ENCODE data around the gene SUOX.
"Not testable (repeated sequence)": the region's sequence is repeated elsewhere in the genome, so short reads cannot be mapped to it uniquely, and the experiment has no call there.

The SUOX gene

DNA sequence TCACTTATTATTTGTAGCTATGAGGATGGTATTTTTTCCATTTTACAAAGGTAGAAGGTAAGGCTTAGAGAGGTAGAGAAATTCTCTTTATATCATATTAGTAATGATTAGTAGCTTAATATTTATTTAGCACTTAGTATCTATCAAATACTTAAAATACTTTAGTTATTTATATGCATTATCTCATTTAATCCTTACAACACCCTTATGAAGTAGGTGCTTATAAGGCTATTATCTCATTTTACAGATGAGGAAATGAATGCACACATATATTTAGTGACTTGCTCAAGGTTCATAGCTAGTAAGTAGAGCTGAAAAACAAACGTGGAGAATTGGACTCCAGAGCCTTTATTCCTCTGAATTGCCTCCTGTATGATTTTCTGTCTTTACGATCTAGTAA, 12.2 kb upstream of the SUOX start:
- DNase-seq: no peak

DNA sequence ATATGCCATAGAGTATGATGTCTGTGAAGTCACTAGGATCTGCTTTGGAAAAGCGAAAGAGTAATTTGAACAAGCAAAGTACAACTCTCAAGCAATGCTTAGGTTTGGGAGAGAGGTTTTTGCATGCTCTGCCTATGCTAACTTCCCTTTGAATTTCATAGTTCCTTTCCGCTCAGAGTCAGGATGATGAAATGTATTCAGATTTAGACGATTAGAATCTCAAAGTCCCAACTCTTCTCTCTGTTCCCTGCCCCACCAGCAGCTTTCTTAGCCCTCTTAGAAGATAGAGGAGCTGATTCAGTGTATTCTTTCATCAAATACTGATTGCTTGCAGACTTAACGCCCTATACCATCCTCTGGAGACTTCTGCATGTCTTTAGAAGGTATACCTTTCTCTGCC, 11.7 kb upstream of the SUOX start:
- no peak for DNase-seq

DNA sequence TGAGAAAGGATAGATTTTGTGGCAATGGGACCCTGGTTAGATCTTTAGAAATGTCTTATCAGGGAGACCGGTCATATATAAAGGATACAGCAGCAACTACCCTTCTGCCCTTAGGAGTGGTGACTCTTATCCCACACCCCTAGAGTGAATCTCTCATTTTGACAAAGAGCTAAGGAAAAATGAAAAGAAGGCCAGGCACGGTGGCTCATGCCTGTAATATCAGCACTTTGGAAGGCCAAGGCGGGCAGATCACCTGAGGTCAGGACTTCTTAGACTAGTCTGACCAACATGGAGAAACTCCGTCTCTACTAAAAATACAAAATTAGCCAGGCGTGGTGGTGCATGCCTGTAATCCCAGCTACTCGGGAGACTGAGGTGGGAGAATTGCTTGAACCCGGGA, 11.1 kb upstream of the SUOX start:
- not testable (repeated sequence) for DNase-seq

DNA sequence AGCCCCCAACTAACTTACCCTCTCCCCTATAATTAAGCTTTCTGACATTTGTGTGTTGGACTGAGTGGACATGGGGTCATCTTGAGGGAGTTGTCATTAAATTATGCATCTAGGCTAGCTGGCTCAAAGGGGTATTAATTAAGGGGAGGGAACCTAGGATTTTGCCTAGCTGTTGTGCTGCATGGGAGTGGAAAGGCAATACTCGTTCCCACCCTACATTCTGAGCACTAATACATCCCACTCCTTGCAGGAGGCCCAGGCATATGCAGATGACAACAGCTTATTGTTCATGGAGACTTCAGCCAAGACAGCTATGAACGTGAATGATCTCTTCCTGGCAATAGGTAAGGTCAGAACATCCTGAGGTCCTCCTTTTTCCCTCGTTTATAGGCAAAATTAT, 6.0 kb upstream of the SUOX start:
- DNase-seq: no peak

DNA sequence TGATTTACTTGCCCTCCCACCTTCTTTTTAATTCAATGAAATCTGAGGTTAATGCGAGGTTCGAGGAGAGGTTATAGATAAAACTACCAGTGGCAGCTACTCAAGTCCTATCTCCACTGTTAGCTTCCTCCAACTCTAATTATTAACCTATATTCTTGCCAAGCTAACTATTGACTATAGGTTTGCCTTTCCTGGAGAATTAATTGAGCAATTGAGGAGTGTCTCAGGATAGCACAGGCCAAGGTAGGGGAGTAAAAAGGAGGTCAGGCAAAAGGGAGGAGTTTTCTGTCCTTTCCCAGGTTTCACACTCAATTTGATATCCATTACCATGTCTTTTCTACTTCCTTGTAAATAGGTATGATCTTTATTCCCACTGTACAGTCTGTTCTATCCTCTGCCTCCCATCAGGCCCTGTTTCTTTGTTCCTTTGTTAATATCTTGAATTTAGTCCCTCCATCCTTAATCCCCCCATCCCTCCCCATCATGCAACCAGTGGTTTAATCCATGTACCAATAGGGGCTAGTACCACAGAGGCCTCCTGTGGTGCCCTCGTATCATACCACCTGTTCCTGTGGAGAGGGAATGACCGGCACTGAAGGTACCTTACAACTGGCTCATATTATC, 3.7 kb upstream of the SUOX start:
- DNase-seq: no peak

DNA sequence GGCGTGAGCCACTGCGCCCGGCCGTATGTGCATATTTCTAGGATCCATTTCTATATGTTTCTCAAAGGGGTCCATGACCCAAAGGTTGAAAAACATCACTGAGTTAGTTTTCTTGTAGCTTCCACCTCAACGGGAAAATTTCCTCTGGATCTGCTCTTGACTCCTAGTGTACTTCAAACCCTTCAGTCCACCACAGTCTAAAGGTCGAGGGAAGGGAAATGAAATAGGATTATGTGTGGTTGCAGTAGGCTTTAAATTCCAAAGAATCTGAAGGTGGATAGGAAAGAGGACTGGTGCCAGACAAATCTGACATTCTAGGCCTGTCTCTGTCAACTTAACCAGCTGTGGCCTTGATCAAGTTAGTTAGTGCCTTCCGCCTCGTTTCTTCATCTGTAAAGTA, 1.7 kb upstream of the SUOX start:
- DNase-seq: no peak

DNA sequence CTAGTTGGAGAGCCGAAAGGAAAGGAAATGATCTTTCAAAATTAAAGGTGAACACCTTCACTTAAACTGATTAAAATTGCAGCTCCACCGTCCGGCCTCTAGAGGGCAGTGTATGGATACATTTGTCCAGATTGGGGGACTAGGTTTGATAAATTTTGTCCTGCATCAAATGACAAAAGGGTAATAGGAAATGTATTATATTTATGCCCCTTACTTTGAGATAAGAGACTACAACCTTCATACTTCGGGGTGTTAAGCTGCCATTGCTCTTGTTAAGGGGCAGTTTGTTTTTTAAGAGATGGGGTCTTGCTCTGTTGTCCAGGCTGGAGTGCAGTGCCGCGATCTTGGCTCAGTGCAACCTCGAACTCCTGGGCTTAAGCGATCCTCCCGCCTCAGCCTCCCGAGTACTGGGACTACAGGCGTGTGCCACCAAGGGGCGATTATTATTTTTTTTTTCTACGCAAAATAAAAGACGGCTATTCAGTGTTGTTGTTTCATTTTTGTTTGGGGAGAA, 818 bp upstream of the SUOX start:
- peak; percentile 63 for DNase-seq

DNA sequence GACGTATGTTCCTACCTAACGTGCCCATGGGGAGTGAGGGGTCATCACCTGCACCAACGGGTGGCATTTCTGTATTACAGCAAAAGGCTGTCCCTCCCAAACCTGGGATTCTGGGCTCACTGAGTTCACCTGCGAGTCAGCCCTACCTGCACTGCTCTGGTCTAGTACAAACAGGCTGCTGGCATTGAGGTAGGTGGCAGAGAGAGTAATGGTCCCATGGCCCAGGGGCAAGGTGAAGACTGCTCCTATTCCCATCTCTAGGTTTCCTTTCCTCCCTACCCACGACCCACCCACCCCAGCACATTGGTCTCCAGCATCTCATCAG, 421 bp downstream of the SUOX start:
- no peak for DNase-seq

DNA sequence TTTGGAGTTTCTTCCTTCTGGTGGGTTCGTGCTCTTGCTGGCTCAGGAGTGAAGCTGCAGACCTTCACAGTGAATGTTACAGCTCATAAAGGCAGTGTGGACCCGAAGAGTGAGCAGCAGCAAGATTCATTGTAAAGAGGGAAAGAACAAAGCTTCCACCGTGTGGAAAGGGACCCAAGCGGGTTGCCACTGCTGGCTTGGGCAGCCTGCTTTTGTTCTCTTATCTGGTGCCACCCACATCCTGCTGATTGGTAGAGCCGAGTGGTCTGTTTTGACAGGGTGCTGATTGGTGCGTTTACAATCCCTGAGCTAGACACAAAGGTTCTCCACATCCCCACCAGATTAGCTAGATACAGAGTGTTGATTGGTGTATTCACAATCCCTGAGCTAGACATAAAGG, 2.4 kb downstream of the SUOX start:
- DNase-seq: not testable (repeated sequence)

DNA sequence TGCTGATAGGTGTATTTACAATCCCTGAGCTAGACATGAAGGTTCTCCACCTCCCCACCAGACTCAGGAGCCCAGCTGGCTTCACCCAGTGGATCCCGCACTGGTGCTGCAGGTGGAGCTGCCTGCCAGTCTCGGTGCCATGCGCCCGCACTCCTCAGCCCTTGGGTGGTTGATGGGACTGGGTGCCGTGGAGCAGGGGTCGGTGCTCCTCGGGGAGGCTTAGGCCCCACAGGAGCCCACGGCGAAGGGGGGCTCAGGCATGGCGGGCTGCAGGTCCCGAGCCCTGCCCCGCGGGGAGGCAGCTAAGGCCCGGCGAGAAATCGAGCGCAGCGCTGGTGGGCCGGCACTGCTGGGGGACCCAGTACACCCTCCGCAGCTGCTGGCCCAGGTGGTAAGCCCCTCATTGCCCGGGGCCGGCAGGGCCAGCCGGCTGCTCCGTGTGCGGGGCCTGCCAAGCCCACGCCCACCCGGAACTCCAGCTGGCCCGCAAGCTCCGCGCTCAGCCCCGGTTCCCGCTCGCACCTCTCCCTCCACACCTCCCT, 3.0 kb downstream of the SUOX start:
- not testable (repeated sequence) for DNase-seq

DNA sequence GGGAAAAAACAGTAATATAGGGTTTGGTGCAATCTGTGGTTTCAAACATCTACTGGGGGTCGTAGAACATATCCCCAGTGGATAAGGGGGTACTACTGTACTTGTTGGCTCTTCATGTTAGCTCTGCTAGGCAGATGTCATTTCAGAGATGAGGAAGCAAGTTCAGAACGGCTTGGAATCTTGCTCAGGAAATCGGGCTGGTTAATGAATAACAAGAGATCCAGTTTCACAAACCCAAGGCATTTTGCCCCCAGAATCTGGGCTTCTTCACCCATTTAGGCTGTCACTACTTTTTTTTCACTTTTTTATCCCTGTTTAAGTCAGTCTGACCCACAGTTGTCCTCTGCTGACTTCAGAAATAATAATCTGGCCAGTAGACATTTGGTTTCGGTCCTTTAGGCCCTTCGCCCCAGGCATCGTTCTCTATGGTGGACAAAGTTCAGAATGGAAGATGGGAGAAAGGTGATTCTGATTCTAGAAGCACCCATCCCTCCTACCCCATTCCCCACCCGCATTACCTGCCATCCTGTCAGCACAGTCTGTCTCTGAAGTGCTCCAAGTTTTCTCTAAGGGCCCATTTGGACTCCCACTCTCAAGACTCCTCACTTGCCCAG, 4.5 kb downstream of the SUOX start:
- no peak for DNase-seq

DNA sequence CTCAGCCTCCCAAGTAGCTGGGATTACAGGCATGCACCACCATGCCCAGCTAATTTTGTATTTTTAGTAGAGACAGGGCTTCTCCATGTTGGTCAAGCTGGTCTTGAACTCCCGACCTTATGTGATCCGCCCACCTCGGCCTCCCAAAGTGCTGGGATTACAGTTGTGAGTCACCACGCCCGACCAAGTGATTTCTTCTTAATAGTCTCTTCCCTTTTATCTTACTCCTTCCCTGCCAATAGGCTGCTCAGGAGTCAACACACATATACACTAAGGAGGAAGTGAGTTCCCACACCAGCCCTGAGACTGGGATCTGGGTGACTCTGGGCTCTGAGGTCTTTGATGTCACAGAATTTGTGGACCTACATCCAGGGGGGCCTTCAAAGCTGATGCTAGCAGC, 6.3 kb downstream of the SUOX start:
- not testable (repeated sequence) for DNase-seq

DNA sequence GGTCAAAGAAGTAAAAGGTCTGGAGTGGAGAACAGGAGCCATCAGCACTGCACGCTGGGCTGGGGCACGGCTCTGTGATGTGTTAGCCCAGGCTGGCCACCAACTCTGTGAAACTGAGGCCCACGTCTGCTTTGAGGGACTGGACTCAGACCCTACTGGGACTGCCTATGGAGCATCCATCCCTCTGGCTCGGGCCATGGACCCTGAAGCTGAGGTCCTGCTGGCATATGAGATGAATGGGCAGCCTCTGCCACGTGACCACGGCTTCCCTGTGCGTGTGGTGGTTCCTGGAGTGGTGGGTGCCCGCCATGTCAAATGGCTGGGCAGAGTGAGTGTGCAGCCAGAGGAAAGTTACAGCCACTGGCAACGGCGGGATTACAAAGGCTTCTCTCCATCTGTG, 7.1 kb downstream of the SUOX start:
- DNase-seq: no peak

DNA sequence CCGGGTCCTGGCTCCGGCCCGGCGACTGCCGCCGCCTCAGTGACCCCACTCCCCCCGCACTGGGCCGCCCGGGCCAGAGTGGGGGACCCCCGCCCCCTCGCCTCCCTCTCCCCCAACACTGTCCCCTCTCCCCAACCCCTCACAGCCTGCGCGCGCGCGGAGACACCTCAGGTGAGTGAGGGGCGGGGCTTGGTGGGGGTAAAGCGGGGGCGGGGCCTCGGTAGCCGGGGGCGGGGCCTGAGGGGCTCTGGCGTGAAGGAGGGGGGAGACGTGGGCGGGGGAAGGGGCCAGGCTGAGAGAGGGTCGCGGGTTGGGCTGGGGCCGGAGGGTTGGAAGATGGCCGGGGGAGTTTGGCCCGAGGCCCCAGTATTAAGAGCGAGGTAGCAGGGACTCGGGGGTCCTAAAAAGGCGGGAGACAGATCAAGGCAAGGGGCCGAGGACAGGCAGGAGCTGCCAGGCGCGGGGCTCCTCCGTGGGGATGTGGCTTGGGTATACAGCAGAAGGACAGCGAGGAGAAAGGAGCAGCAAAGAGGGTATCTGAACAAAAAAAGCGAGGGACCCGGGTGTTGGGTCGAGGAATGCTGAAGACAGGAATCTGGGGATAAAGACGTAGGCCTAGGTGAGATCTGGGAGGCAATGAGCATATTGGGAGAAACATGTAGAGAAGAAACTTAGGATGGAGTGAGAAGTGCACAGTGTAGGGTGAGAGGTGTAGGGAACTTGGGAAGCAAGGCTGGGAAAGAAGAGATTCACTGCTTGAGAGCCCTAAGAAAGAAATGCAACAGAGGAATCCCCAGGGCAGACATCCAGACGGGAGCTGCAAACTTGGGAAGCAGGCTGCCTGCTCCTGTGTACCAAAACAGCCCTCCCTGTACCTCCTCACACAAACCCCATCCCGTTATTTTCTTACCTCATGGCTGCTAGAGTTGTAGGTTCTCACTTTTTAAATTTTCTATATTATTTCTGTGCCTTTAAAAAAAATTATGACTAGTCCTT, 10.8 kb downstream of the SUOX start:
- peak; percentile 67 for DNase-seq

DNA sequence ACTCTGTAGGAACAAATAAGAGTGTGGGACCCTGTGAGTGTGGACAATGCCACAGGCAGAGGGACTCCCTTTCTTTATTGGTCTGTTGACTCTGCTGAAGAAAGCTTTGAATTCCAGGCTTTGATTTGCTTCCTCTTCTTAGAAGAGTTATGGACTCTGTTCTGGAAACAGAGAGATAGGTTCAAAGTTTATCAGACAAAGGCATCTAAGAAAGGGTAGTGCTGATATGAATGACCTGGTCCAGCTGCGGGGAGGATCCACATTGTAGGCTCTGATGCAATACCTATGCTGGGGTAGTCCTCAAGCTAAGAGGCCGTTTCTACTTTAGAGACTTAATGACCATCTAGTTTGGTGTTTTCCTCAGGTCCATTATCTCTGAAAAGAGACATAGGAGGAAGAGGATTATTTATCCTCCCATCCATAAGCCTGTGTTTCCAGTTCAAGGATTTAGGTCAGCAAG, 13.1 kb downstream of the SUOX start:
- no peak for DNase-seq

DNA sequence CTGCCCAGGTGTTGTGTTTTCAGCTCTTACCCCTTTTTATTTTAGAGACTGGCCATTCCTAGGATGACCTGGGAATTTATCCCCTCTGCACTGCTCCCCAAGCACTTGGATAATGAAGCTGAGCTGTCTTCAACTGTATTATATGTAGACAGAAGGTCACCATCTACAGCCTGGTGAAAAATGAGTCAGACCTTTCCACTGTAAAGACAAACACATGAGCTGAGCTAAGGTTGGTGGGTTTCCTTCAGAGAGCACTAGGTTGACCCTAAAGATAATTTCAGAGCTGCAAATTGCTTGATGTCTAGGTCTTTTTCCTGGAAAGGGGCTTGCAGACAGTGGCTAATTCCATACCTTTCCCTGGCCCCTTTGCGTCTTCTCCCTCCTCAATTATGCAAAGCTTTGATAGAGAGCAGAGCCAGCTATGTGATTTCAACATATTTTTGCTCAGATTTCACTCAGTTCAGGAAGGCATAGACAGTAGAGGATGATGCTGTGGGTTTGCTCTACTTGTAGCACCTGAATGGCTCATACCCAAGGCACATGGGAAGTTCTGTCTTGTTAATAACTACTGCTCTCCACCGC, 14.5 kb downstream of the SUOX start:
- DNase-seq: no peak

DNA sequence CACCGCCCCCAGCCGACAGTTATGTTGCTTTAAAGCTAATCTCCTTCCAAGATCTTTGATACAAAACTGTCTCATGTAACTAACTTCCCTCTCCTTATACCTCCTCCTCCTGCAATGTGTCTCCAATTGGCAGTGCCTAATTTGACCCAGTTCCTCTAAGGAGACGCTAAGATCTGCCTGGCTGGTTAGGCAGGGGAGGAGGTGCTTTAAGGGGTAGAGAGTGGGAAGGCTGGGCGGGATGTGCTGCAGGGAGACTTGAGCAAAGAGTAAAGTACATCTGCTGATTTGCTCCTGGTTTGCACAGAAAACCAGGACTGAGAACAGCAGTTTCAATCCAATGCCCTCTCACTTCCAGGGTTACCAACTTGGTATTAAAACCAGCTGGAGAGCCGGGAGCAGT, 16.4 kb downstream of the SUOX start:
- DNase-seq: no peak

DNA sequence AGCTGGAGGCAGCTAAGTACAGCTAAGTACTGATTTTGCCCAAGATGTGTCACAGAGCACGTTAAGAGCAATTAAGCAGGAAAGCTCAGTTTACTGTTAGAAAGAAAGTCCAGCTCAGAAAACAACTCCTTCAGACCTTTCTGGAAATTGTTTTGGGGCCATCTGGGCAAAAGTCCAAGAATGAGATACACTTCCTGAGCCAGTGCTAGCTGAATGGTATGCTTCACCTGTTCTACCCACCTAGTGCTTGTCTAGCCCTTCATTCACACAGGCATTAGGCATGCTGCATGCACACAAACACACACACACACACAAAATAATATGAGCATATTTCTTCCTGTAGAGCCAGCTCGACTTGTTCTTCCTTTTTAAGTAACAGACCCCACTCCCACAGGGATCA, 17.1 kb downstream of the SUOX start:
- DNase-seq: no peak

DNA sequence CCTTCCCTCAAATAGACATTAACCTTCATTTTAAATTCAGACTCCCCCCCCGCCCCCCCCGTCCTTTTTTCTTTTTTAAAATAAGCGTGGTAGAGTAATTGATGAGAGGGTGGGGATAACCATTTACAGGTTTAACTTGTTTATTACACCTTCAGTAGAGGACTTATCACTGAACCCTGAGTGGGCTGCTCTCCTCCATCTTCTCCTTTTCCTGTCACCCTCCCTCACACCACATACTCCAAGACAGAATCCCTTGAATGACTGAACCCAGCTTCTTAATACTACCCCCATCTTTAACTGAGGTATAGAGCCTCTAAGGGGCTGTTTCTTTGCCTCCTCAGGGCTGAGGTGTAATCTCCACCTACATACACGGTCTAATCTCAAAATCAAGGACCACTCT, 20.1 kb downstream of the SUOX start:
- DNase-seq: no peak

DNA sequence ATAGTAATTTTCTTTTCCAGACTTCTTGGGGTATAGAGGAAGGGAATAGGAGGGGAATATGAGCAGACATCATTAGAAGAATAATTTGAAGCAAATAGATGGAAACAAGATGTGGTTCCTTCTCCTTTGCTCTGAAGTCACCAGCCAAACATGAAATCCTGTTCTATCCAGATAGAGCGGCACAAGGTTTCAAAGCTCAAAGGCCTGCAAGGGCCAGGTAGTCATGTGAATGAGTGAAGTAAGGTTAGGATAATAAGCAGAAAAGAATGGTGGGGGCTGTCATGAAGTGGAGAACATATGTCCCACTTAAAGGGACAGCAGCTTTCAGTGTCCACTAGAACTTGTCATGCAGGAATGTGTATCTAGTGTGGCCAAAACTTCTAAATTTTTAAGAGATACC, 21.3 kb downstream of the SUOX start:
- no peak for DNase-seq

DNA sequence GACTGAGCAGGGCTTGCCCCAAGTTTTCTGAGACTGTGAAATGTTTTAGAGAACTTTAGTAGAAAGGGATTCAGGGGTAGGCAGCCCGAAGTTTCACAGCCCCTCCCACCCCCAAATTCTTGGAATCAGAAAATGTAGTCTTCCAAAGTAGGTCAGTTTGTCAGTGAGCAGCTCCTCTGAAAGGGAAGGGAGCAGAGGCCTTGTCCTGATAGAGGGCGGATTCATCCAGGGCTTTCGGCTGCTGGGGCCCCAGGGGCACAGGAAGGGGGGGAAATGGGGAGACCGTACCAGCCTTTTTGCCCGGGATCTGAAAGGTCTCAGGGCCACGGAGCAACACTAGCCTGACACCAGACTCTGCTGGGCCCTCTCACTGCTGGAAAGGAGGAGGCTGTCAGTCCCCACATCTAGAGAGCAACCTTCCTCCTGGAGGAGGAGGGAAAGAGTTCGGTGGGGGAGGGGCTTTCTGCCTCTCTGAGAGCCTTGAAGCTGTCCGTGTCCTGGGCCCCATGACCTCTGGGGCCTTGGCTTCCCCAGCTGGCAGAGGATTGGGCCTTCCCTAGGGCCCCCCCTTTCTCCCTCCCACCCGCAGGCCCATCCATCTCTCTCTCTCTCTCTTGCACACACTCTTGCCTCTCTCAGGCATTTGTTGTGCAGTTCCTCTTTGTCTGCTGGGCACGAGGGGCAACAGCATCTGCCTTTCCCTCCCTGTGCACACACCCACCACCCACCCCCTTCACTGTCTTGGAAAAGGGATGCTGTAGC, 23.5 kb downstream of the SUOX start, which contains the start of gene IKZF4:
IKZF4 (plus strand) TSS at position 621 of the 762 bp plus-strand sequence. CDS start 451 bp downstream, outside the sequence.
- DNase-seq: no peak

DNA sequence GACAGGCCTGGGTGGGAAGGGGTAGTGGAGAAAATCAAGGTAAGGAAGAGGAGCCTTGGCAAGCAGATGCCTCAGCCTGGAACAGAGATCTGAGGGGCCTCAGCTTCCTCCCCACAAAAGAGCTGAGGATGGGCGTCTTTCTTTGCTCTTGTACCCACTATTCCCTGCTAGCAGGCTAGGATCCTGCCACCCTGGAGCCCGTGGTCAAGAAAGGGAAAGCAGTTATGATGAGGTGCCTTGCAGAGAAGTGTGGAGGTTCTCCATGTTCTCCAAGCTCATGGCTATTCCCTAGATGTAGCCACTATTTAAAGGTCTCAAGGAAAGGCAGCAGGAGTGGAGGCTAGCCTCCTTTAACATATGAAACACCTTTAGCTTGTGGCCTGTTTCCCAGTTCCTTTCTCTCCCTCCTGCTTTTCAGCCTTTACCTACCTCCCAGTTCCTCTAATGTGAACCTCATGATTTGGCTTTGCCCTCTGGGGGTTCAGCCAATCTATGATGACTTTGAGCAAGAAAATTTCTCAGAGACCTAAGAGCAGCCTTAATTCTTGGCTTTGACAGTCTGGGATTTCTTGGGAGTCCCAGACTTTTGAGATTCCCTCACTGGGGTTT, 24.9 kb downstream of the SUOX start:
- DNase-seq: no peak
